ENCODE measurements around the gene LRRTM4. TPM values are rescaled to one million over a fixed set of nuclear protein-coding genes. Genes with fewer than 3 reads are reported as not detected.

Gene LRRTM4
- polyA plus RNA-seq, 1 donor (not counting 4 experiments of a cell fraction or from before 2014, with no cell fraction given): not detected

DNA sequence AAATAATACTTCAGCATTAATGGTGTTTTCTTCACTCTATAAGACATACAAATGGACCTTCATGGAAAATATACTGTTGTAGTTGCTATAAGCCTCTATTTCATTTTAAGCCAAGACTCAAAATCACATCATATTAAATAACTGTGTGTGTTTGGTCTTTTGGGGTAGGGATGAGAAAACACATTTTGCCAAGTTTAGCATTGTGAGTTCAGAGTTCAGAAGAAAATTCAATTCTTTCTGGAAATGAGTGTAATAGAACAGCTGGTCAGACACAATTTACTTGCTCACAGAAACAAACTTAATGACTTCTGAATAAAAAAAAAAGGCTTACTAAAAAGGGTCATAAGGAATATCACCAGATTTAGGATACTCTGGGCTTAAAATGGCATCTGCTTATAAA, 149.5 kb downstream of the LRRTM4 start:
- no peak for FAIRE-seq
- TF ChIP-seq, protein P1, sequence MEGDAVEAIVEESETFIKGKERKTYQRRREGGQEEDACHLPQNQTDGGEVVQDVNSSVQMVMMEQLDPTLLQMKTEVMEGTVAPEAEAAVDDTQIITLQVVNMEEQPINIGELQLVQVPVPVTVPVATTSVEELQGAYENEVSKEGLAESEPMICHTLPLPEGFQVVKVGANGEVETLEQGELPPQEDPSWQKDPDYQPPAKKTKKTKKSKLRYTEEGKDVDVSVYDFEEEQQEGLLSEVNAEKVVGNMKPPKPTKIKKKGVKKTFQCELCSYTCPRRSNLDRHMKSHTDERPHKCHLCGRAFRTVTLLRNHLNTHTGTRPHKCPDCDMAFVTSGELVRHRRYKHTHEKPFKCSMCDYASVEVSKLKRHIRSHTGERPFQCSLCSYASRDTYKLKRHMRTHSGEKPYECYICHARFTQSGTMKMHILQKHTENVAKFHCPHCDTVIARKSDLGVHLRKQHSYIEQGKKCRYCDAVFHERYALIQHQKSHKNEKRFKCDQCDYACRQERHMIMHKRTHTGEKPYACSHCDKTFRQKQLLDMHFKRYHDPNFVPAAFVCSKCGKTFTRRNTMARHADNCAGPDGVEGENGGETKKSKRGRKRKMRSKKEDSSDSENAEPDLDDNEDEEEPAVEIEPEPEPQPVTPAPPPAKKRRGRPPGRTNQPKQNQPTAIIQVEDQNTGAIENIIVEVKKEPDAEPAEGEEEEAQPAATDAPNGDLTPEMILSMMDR (optimal IDR thresholded peaks at IDR 0.05 in 1 of 3, IDR thresholded peaks at IDR 0.05 in 1 of 3, conservative IDR thresholded peaks at IDR 0.05 in 1 of 3; ENCODE audit: extremely low read depth in 1 of 3, insufficient read depth in 2 of 3, low read length in 3 of 3): no peak
- TF ChIP-seq EZH2 (IDR thresholded peaks at IDR 0.05; ENCODE audit: low read length): no peak
- no peak overlapping the region for H3K4me3 ChIP-seq (ENCODE audit: control insufficient read depth in 2 of 3, extremely low read depth in 1 of 3, insufficient read depth in 2 of 3, low read depth in 1 of 3, low read length in 3 of 3)

DNA sequence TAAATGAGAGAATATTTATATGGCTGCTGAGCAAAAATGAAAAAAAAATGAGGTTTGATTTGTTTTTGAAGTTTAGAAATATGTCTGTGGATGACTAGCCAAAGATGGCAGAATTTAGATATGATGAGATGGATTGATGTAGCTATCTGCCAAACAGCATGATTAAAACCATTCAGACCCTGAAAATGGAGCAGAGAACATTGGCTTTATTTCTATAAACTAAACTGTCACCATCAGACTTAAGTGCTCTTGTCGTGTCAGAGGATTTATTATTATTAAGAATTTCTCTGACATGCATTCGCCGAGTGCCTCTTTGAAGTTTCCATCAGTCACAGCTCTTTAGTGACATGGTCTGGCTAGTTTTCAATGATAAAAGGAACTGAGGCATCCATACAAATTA, 151.7 kb downstream of the LRRTM4 start:
- DNase-seq (ENCODE audit: low read depth, low spot score) (no peak), FAIRE-seq (no peak)
- no peak overlapping the region for H3K9ac ChIP-seq (ENCODE audit: control insufficient read depth, extremely low read depth, insufficient read depth, low read length)
- no peaks in the 10 kb centered on the region for H3K4me1 ChIP-seq (ENCODE audit: control insufficient read depth, extremely low read depth, insufficient read depth, low read length)
- H3K27me3 ChIP-seq (ENCODE audit: control insufficient read depth, extremely low read depth, insufficient read depth, low read length): no peaks in the 10 kb centered on the region
- no peak overlapping the region for H3K4me2 ChIP-seq (ENCODE audit: control insufficient read depth, extremely low read depth, insufficient read depth, low read depth, low read length)
- H3K9me1 ChIP-seq (ENCODE audit: control insufficient read depth, extremely low read depth, insufficient read depth, low read length): no peaks in the 10 kb centered on the region
- TF ChIP-seq, protein P1 (optimal IDR thresholded peaks at IDR 0.05 in 1 of 3, IDR thresholded peaks at IDR 0.05 in 1 of 3, conservative IDR thresholded peaks at IDR 0.05 in 1 of 3; ENCODE audit: extremely low read depth in 1 of 3, insufficient read depth in 2 of 3, low read length in 3 of 3): no peak
- no peak for TF ChIP-seq EZH2 (IDR thresholded peaks at IDR 0.05; ENCODE audit: low read length)
- H3K4me3 ChIP-seq (ENCODE audit: control insufficient read depth in 2 of 3, extremely low read depth in 1 of 3, insufficient read depth in 2 of 3, low read depth in 1 of 3, low read length in 3 of 3): no peak overlapping the region
- H3K9me3 ChIP-seq (ENCODE audit: control insufficient read depth, low read depth, low read length): no peaks in the 10 kb centered on the region
- H3K79me2 ChIP-seq (ENCODE audit: control insufficient read depth, insufficient read depth, low read length): no peaks in the 10 kb centered on the region
- dilution Hi-C loops (cut with MboI; ENCODE audit: extremely low pct_ligation_motif_present, low sequenced_read_pairs): no loop called here
- no peaks in the 10 kb centered on the region for H4K20me1 ChIP-seq (ENCODE audit: control insufficient read depth, extremely low read depth, insufficient read depth, low read length)
- H3K27ac ChIP-seq (ENCODE audit: control insufficient read depth, insufficient read depth, low read length): no peak overlapping the region
- H3K36me3 ChIP-seq (ENCODE audit: control insufficient read depth in 2 of 2, extremely low read depth in 1 of 2, insufficient read depth in 2 of 2, low read length in 2 of 2): no peaks in the 10 kb centered on the region
- no peak overlapping the region for H2AFZ ChIP-seq (ENCODE audit: control insufficient read depth, low read length)

More for the DNA sequence above, 149.5 kb downstream of the LRRTM4 start:
- Histone ChIP-seq H3K4me1 (ENCODE audit: control insufficient read depth, extremely low read depth, insufficient read depth, low read length) (no peaks in the 10 kb centered on the region), H4K20me1 (ENCODE audit: control insufficient read depth, extremely low read depth, insufficient read depth, low read length) (no peaks in the 10 kb centered on the region), H2AFZ (ENCODE audit: control insufficient read depth, low read length) (no peak overlapping the region), H3K4me2 (ENCODE audit: control insufficient read depth, extremely low read depth, insufficient read depth, low read depth, low read length) (no peak overlapping the region), H3K9me1 (ENCODE audit: control insufficient read depth, extremely low read depth, insufficient read depth, low read length) (no peaks in the 10 kb centered on the region), H3K27ac (ENCODE audit: control insufficient read depth, insufficient read depth, low read length) (no peak overlapping the region), H3K9me3 (ENCODE audit: control insufficient read depth, low read depth, low read length) (no peaks in the 10 kb centered on the region), H3K9ac (ENCODE audit: control insufficient read depth, extremely low read depth, insufficient read depth, low read length) (no peak overlapping the region), H3K36me3 (ENCODE audit: control insufficient read depth in 2 of 2, extremely low read depth in 1 of 2, insufficient read depth in 2 of 2, low read length in 2 of 2) (no peaks in the 10 kb centered on the region), H3K79me2 (ENCODE audit: control insufficient read depth, insufficient read depth, low read length) (no peaks in the 10 kb centered on the region), H3K27me3 (ENCODE audit: control insufficient read depth, extremely low read depth, insufficient read depth, low read length) (no peaks in the 10 kb centered on the region)
- DNase-seq (ENCODE audit: low read depth, low spot score): no peak
- dilution Hi-C loops (cut with MboI; ENCODE audit: extremely low pct_ligation_motif_present, low sequenced_read_pairs): no loop called here
